H9 (cell line): ENCODE results near the gene MYO15A. TPM values are rescaled to one million over a fixed set of nuclear protein-coding genes. Genes with fewer than 3 reads are reported as not detected.

Experiments
- DNase-seq: peaks from one replicate; pipeline ENCODE4 v3.0.0-alpha.2; 2017
- H2AFZ ChIP-seq: one replicate; pipeline ENCODE4 v1.6.1; 2013; ENCODE audit warnings: mild to moderate bottlenecking, low read length, control low read depth, moderate library complexity
- H2AK5ac ChIP-seq: 2 replicates; pipeline ENCODE4 v1.6.1; 2013; ENCODE audit warnings: low read length, control low read depth, mixed read lengths; ENCODE audit not compliant: insufficient read length
- H2BK120ac ChIP-seq: one replicate; pipeline ENCODE4 v1.6.1; 2013; ENCODE audit warnings: low read depth, mild to moderate bottlenecking, low read length, control low read depth, inconsistent platforms; ENCODE audit not compliant: poor library complexity, severe bottlenecking
- H2BK12ac ChIP-seq: 2 replicates; pipeline ENCODE4 v1.6.1; 2013; ENCODE audit warnings: low read length, control low read depth, mixed read lengths, low read depth; ENCODE audit not compliant: insufficient read length
- H2BK15ac ChIP-seq: 2 replicates; pipeline ENCODE4 v1.6.1; 2013; ENCODE audit warnings: low read depth, low read length, control low read depth
- H2BK20ac ChIP-seq: one replicate; pipeline ENCODE4 v1.6.1; 2013; ENCODE audit warnings: low read depth, mild to moderate bottlenecking, low read length, control low read depth, inconsistent platforms; ENCODE audit not compliant: poor library complexity, severe bottlenecking
- H2BK5ac ChIP-seq: 2 replicates; pipeline ENCODE4 v1.6.1; 2013; ENCODE audit warnings: low read length, control low read depth, mixed read lengths; ENCODE audit not compliant: insufficient read length
- H3K14ac ChIP-seq: 2 replicates; pipeline ENCODE4 v1.6.1; 2013; ENCODE audit warnings: low read length, control low read depth; ENCODE audit not compliant: insufficient read depth
- H3K18ac ChIP-seq: 2 replicates; pipeline ENCODE4 v1.6.1; 2013; ENCODE audit warnings: low read depth, mild to moderate bottlenecking, mixed read lengths, low read length, control low read depth; ENCODE audit not compliant: insufficient read length
- H3K23ac ChIP-seq: 2 replicates; pipeline ENCODE4 v1.6.1; 2013; ENCODE audit warnings: low read length, control low read depth, mixed read lengths, low read depth; ENCODE audit not compliant: insufficient read length
- H3K23me2 ChIP-seq: 2 replicates; pipeline ENCODE4 v1.6.1; 2013; ENCODE audit warnings: low read depth, mild to moderate bottlenecking, mixed read lengths, low read length, control low read depth; ENCODE audit not compliant: insufficient read length, poor library complexity, severe bottlenecking
- H3K27ac ChIP-seq: 2 replicates; pipeline ENCODE4 v1.5.1; 2013; ENCODE audit warnings: low read length, control low read depth, mixed read lengths, low read depth; ENCODE audit not compliant: insufficient read length
- H3K27me3 ChIP-seq: 2 replicates; pipeline ENCODE4 v1.6.1; 2013; ENCODE audit warnings: low read length, control low read depth, inconsistent platforms; ENCODE audit not compliant: insufficient read depth
- H3K4ac ChIP-seq: 2 replicates; pipeline ENCODE4 v1.6.1; 2013; ENCODE audit warnings: low read depth, mild to moderate bottlenecking, control low read depth, inconsistent platforms, low read length, moderate library complexity
- H3K4me1 ChIP-seq: 2 replicates; pipeline ENCODE4 v1.6.1; 2013; ENCODE audit warnings: low read length, control low read depth, inconsistent platforms; ENCODE audit not compliant: insufficient read depth
- H3K4me2 ChIP-seq: 2 replicates; pipeline ENCODE4 v1.6.1; 2013; ENCODE audit warnings: low read length, control low read depth, mixed read lengths; ENCODE audit not compliant: insufficient read length, insufficient read depth
- H3K56ac ChIP-seq: 2 replicates; pipeline ENCODE4 v1.6.1; 2013; ENCODE audit warnings: low read depth, mild to moderate bottlenecking, mixed read lengths, low read length, control low read depth; ENCODE audit not compliant: insufficient read length
- H3K79me1 ChIP-seq: 2 replicates; pipeline ENCODE4 v1.6.1; 2013; ENCODE audit warnings: low read depth, mild to moderate bottlenecking, moderate library complexity, low read length, control low read depth, inconsistent platforms; ENCODE audit not compliant: insufficient read depth, poor library complexity, severe bottlenecking
- H3K79me2 ChIP-seq: 2 replicates; pipeline ENCODE4 v1.6.1; 2013; ENCODE audit warnings: low read length, control low read depth, inconsistent platforms; ENCODE audit not compliant: insufficient read depth
- H3K9ac ChIP-seq: 2 replicates; pipeline ENCODE4 v1.6.1; 2013; ENCODE audit warnings: low read length, control low read depth, mixed read lengths; ENCODE audit not compliant: insufficient read length; ENCODE audit errors: extremely low read depth
- H3K9me3 ChIP-seq: one replicate; pipeline ENCODE4 v1.6.1; 2013; ENCODE audit warnings: low read depth, low read length, inconsistent platforms; ENCODE audit not compliant: control insufficient read depth
- H3T11ph ChIP-seq: one replicate; pipeline ENCODE4 v1.6.1; 2013; ENCODE audit warnings: mild to moderate bottlenecking, low read length, control low read depth, inconsistent platforms
- H4K20me1 ChIP-seq: one replicate; pipeline ENCODE4 v1.6.1; 2013; ENCODE audit not compliant: control insufficient read depth, insufficient read length, insufficient read depth
- H4K5ac ChIP-seq: 2 replicates; pipeline ENCODE4 v1.6.1; 2013; ENCODE audit warnings: low read depth, mild to moderate bottlenecking, mixed read lengths, low read length, control low read depth; ENCODE audit not compliant: insufficient read length
- H4K8ac ChIP-seq: replicated peaks from 2 replicates; pipeline ENCODE4 v1.6.1; 2013; ENCODE audit warnings: low read length, control low read depth, mixed read lengths, low read depth; ENCODE audit not compliant: insufficient read length
- H4K91ac ChIP-seq: 2 replicates; pipeline ENCODE4 v1.6.1; 2013; ENCODE audit warnings: low read depth, mild to moderate bottlenecking, moderate library complexity, mixed read lengths, low read length, control low read depth; ENCODE audit not compliant: insufficient read length
- H3K27ac Mint-ChIP-seq, 3 experiments: 2 replicates in 2 of 3; 3 replicates in 1 of 3; pipeline ENCODE4 v1.8.0; 2020 to 2021; ENCODE audit warnings: mixed read lengths in 3 of 3, mild to moderate bottlenecking in 1 of 3, moderate library complexity in 1 of 3
- H3K27me3 Mint-ChIP-seq: 2 replicates; pipeline ENCODE4 v1.8.0; 2021; ENCODE audit warnings: low read depth, mild to moderate bottlenecking, moderate library complexity, mixed read lengths
- H3K36me3 Mint-ChIP-seq, 3 experiments: 2 replicates in 2 of 3; 3 replicates in 1 of 3; pipeline ENCODE4 v1.8.0; 2020 to 2021; ENCODE audit warnings: low read depth in 3 of 3, mixed read lengths in 3 of 3; ENCODE audit not compliant: insufficient read depth in 1 of 3
- H3K4me1 Mint-ChIP-seq, 2 experiments: 2 replicates each; pipeline ENCODE4 v1.8.0; 2020; ENCODE audit warnings: mixed read lengths in 2 of 2
- H3K4me3 Mint-ChIP-seq, 2 experiments: 2 replicates in 1 of 2; 3 replicates in 1 of 2; pipeline ENCODE4 v1.8.0; 2020 to 2021; ENCODE audit warnings: mild to moderate bottlenecking in 2 of 2, mixed read lengths in 2 of 2, moderate library complexity in 1 of 2
- H3K9me3 Mint-ChIP-seq, 2 experiments: 2 replicates in 1 of 2; 3 replicates in 1 of 2; pipeline ENCODE4 v1.8.0; 2020; ENCODE audit warnings: mild to moderate bottlenecking in 2 of 2, mixed read lengths in 2 of 2, moderate library complexity in 1 of 2
- CTCF ChIP-seq: fragments of 200-600 bp; sonication (generic); conservative IDR thresholded peaks from 3 replicates; pipeline ENCODE4 v1.8.0; 2021; ENCODE audit warnings: antibody characterized with exemption, mild to moderate bottlenecking
- WGBS: extraction: QIAGEN DNeasy Blood & Tissue Kit; methylation state at CpG from one replicate; pipeline ENCODE4 v1.1.7; 2013; ENCODE audit warnings: missing lambda C conversion rate, low lambda C conversion rate, mixed read lengths; ENCODE audit not compliant: insufficient read length; ENCODE audit errors: extremely low coverage; 5-methylcytosine and 5-hydroxymethylcytosine counted together
- total RNA-seq: library from RNA; stranded (reverse); gene quantifications from 2 replicates; pipeline ENCODE4 v1.2.1, GENCODE V29; 2021

Gene MYO15A
- total RNA-seq, 1 experiment from 2014 or later, result 2.5 TPM

DNA sequence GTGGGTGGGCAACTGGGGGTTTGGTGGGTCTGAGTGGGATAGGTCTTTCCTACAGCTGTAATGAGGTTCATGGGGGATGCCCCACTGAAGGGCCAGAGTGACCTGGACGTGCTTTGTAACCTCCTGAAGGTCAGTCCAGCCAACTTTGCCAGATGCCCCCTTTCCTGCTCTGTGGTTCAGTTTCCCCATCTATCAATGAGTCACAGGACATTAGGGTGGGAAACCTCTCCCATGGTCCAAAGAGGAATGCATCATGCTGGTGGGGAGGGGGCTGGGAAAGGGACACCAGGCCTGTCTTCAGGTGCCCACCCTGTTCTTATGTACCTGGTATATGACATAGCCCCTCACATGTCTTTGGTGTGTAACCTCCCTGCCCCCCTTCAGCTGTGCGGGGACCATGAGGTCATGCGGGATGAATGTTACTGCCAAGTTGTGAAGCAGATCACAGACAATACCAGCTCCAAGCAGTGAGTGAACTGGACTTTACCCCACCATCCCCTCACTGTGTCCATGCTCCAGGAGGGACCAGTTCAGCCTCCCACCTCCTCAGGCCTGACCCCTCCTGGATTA is 51.1 kb downstream of the MYO15A start:
- no peak overlapping the region for H2AFZ ChIP-seq
- no peak overlapping the region for H4K5ac ChIP-seq
- WGBS, result no CpG with 5 or more reads among the region's 3 CpGs

More for the DNA sequence above, 51.1 kb downstream of the MYO15A start:
- H4K20me1 ChIP-seq, result no peaks in the 10 kb centered on the region
- no peak overlapping the region for H3K4ac ChIP-seq
- no peak overlapping the region for H2BK20ac ChIP-seq
- no peak overlapping the region for H2BK5ac ChIP-seq
- Mint-ChIP-seq H3K36me3 (no peaks in the 10 kb centered on the region), H3K27me3 (peaks cover 2% of the 10 kb centered on the region), H3K9me3 (no peaks in the 10 kb centered on the region), H3K27ac (no peak overlapping the region), H3K4me3 (peak overlapping the region in 1 of 2 experiments; percentile 14; a peak in 2 of 5 replicates), H3K4me1 (peaks cover 13 to 18% of the 10 kb centered on the region in 2 experiments)
- H3K9me3 ChIP-seq, result no peaks in the 10 kb centered on the region
- no peak overlapping the region for H4K91ac ChIP-seq
- DNase-seq, result no peak
- no peak overlapping the region for H2BK12ac ChIP-seq
- TF ChIP-seq CTCF, result no peak
- no peak overlapping the region for H3K9ac ChIP-seq
- no peaks in the 10 kb centered on the region for H3K79me1 ChIP-seq
- no peaks in the 10 kb centered on the region for H3K27me3 ChIP-seq
- no peak overlapping the region for H3K4me2 ChIP-seq
- H3K79me2 ChIP-seq, result no peaks in the 10 kb centered on the region
- no peak overlapping the region for H4K8ac ChIP-seq
- H3K18ac ChIP-seq, result no peak overlapping the region
- no peaks in the 10 kb centered on the region for H3K4me1 ChIP-seq
- H3K23ac ChIP-seq, result no peak overlapping the region
- H3K56ac ChIP-seq, result no peak overlapping the region
- H3K14ac ChIP-seq, result no peak overlapping the region
- no peak overlapping the region for H2AK5ac ChIP-seq
- no peaks in the 10 kb centered on the region for H3K23me2 ChIP-seq
- no peak overlapping the region for H2BK15ac ChIP-seq
- no peak overlapping the region for H3K27ac ChIP-seq
- no peak overlapping the region for H2BK120ac ChIP-seq
- no peak overlapping the region for H3T11ph ChIP-seq
